NCI-H2196 (cell line): Measurements from ENCODE around the gene UGT1A10.

ENCODE experiments used
- DNase-seq: peaks from one replicate; lab custom pipeline; 2025; ENCODE audit not compliant: unreplicated experiment; lab: John Stamatoyannopoulos, UW

Gene UGT1A10

GRCh38 chr2:233801357-233802131 is 165.3 kb downstream of the UGT1A10 start:
- DNase-seq = no peak

- DNase-seq = no peak
Observed at GRCh38 chr2:233802132-233802815, 166.0 kb downstream of the UGT1A10 start.

GRCh38 chr2:233803292-233803911 is 167.2 kb downstream of the UGT1A10 start:
- no peak for DNase-seq

GRCh38 chr2:233803994-233804393 is 167.7 kb downstream of the UGT1A10 start:
- DNase-seq = no peak

GRCh38 chr2:233807215-233807865 is 171.1 kb downstream of the UGT1A10 start:
- no peak for DNase-seq

- no peak for DNase-seq
Observed at GRCh38 chr2:233807966-233808935, 172.0 kb downstream of the UGT1A10 start.

GRCh38 chr2:233810385-233810784 is 174.1 kb downstream of the UGT1A10 start:
- DNase-seq = no peak

GRCh38 chr2:233811087-233811486 is 174.8 kb downstream of the UGT1A10 start:
- DNase-seq = no peak

GRCh38 chr2:233811732-233812131 is 175.5 kb downstream of the UGT1A10 start:
- DNase-seq = no peak

GRCh38 chr2:233813236-233814055 is 177.2 kb downstream of the UGT1A10 start:
- no peak for DNase-seq

GRCh38 chr2:233814056-233814835 is 178.0 kb downstream of the UGT1A10 start:
- DNase-seq = peak; percentile 36

- no peak for DNase-seq
Observed at GRCh38 chr2:233815861-233816260, 179.6 kb downstream of the UGT1A10 start.

GRCh38 chr2:233816334-233816733 is 180.1 kb downstream of the UGT1A10 start:
- DNase-seq = no peak

GRCh38 chr2:233816771-233817170 is 180.5 kb downstream of the UGT1A10 start:
- no peak for DNase-seq

- DNase-seq = no peak
Observed at GRCh38 chr2:233817361-233817911, 181.2 kb downstream of the UGT1A10 start.

- no peak for DNase-seq
Observed at GRCh38 chr2:233817995-233818638, 181.9 kb downstream of the UGT1A10 start.

- DNase-seq = no peak
Observed at GRCh38 chr2:233818639-233819621, 182.7 kb downstream of the UGT1A10 start.
